NCI-H2171 (cell line): Measurements from ENCODE around the gene SYT7.
"Not testable (repeated sequence)": the region's sequence is repeated elsewhere in the genome, so short reads cannot be mapped to it uniquely, and the experiment has no call there.

Experiments used
- DNase-seq: peaks from one replicate; lab custom pipeline; 2025; lab: John Stamatoyannopoulos, UW

Gene SYT7, protein sequence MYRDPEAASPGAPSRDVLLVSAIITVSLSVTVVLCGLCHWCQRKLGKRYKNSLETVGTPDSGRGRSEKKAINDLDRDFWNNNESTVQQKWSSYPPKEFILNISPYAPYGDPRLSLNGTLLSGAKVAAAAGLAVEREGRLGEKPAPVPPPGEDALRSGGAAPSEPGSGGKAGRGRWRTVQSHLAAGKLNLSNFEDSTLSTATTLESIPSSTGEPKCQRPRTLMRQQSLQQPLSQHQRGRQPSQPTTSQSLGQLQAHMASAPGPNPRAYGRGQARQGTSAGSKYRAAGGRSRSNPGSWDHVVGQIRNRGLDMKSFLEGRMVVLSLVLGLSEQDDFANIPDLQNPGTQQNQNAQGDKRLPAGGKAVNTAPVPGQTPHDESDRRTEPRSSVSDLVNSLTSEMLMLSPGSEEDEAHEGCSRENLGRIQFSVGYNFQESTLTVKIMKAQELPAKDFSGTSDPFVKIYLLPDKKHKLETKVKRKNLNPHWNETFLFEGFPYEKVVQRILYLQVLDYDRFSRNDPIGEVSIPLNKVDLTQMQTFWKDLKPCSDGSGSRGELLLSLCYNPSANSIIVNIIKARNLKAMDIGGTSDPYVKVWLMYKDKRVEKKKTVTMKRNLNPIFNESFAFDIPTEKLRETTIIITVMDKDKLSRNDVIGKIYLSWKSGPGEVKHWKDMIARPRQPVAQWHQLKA

DNA sequence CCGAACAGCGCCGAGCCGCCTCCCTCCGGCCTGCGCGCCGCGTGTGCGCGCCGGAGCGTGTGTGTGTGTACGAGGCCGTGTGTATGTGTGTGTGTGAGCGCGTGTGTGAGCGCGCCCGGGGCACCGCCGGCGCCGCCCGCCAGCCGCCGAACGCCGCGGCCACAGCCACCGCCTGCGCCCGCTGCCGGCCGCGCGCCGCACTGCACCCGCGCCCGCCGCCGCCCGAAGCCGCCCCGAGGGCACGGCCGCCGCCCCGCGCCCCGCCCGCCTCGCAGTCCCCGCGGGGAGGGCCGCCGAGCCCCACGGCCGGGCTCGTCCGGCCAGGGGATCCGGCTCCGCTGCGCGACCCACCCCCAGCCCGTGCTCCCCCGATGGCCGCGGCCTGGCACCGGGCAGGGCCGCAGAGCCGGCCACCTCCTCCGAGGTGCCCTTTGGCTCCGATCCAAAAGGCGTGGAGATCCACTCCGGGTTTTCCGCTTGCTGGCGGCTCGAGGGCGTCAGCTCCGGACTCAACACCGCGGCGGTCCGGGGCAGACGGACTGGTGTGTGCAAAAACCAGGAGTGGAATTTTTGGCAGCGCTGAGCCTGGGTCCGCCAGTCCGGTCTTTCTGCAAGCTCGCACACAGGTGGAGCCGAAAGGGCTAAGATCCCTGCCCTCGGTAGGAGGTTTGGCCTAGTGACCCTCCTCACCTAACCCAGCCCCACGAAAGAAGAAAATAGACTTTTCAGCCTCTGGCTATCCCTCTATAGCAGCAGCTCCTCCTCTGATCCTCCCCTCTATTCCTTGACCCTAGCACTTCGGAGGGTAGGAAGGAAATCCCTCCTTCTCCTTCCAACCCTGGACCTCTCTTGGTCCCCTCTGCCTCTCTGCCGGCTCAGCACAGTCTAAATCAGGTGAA, at the start of gene SYT7:
SYT7 (minus strand) TSS at position 47 of the 899 bp plus-strand sequence. CDS start 256 bp downstream, outside the sequence.
- peak; percentile 93 for DNase-seq

DNA sequence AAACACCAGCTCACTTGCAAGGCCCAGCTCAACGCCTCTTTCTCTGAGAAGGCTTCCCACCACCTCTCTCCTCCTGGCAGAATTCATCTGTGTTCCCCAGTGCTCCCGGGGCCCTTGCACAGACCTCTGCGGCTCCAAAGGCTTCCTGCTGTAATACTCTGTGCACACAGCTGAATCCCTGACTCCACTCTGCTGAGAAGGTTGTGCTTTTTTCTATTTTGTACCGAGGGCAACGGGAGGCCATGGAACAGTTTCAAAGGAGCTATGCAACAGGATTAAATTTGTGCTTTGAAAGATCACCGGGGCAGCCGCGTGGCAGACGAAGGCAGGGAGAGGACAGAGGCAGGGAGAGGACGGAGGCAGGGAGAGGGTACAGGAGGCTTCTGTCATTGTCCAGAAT, 49.2 kb upstream of the SYT7 start:
- DNase-seq, result no peak

GRCh38 chr11:61629082-61629833, 48.4 kb upstream of the SYT7 start:
- peak; percentile 60 for DNase-seq

GRCh38 chr11:61628662-61628970, 47.7 kb upstream of the SYT7 start:
- no peak for DNase-seq

GRCh38 chr11:61627850-61628661, 47.2 kb upstream of the SYT7 start:
- no peak for DNase-seq

DNA sequence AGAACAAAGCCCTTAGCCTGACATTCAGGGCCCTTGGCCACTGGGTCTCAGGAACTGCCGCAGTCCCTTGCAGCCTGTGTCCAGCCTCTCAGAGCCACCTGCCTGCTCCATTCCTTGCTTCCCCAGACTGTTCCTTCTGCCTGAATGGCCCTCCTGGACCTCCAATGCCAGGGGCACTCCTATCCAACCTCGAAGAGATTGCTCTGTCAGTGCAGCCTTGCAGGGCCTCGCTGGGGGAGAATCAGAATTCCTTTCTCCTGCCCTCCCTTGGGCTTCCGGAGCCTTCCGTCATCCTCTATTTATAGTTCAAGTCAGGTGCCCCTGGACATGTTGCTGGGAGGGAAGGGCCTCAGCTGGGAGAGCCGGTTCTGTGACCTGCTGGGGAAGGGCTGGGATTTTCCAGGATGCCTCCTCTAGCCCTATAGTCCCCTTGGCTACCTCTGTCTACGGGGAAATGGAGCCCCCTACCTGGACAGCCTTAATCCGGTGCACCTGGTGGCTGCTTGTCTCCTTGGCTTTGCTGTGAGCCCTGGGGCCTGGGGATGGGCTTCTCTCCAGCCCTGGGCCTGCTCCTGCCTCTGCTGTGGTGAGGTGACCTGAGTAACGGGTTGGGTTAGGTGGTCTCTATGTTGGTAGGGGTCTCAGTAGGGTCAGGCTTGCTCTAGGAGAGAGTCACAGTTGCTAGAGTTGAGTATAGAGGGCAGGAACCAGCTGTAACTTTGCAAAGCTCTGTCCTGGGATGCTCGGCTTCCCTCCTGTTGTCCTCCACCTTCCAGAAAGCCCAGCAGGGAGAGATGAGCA, 45.9 kb upstream of the SYT7 start:
- DNase-seq, result no peak

GRCh38 chr11:61625525-61625924, 44.6 kb upstream of the SYT7 start:
- no peak for DNase-seq

DNA sequence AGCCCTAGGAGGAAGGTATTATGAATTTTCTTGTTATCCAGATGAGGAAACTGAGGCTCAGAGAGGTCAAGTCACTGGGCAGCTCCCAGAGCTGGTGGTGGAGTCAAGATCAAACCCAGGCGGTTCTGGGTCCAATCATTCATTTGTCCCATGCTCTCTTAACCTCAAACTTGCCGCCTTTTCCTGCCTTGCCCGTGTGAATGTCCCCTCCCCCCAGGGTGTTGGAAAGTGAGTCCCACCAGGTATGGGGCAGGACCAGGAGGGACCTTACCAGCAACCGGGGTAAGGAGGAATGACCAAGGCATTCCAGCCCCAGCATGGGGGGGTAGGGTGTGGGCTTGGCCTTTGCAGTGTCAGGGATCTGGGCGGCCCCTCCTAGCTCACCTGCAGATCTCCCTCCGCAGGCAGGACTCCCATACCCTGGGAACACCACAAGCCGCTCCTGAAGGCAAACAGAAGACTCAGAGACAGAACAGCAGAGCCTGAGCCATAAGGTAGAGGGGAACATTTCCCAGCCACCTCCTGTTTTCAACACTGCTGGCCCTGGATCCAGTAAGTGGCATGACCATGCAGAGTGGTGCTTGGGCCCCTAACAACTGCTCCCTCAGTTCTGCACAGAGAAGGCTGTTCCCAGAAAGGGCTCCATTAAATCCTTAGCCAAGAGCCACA, 41.2 kb upstream of the SYT7 start:
- no peak for DNase-seq

GRCh38 chr11:61619471-61620226, 38.8 kb upstream of the SYT7 start:
- no peak for DNase-seq

DNA sequence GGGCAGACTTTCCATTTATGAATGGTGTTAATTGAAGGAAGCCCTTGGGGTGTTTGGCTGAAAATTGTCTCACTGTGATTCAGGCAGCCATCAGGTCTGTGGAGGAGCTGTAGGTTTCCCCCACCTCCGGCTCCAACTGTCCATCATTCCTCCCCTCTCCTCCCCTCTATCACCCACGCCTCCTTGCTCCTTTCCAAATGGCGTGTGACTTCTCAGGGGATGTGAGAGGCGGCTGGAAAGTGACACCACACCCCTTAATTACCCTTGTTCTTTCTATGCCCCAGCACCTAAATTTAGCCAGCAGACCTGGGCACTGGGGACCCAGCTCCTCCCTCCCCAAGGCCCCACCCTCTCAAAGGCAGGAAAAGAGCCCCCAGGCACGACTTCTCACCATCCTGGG, 38.1 kb upstream of the SYT7 start:
- no peak for DNase-seq

DNA sequence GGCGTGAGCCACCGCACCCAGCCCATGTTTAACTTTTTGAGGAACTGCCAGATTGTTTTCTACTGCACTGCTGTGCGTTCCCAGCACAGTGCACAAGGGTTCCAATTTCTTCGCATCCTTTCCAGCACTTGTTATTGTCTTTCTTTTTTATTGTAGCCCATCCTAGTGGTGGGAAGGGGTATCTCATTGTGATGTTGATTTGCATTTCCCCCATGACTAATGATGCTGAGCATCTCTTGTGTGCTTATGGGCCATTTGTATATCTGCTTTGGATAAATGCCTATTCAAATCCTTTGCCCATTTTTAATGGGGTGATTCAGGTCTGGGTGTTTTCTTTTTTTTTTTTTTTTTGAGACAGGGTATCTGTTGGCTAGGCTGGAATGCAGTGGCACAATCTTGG, 36.6 kb upstream of the SYT7 start:
- no peak for DNase-seq

DNA sequence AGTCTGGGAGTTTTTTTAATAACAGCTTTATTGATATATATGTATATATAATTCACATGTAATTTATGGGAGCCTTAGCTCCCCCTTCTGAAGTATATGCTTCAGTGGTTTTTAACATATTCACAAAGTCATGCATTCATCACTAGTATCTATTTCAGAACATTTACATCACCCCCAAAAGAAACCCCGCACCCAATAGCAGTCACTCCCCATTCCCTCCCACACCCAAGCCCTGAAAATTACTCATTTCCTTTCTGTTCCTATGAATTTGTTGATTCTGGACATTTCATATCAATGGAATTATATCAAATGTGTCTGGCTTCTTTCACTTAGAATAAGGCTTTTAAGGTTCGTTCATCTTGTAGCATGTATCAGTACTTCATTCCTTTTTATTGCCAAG, 35.6 kb upstream of the SYT7 start:
- no peak for DNase-seq

- DNase-seq, result not testable (repeated sequence)
Observed at GRCh38 chr11:61614782-61615181, 33.9 kb upstream of the SYT7 start.

DNA sequence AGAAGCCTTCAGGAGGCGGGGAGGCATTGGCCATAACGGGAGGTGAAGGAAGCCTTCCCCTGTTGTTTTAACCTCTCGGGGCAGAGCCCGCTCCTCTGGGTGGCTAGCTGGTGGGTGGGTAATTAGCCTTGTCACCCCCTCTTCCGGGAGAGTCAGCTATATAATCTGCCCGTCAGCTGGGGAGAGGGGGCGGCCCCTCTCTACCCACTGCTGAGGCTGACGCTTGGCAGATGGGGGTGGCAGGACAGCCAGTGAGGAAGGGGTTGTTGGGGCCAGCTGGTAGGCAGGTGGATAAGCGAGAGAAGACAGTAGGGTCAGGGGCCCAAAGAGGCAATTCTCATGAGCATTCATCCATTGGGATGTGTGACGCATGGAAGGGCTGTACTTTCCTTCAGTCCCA, 33.0 kb upstream of the SYT7 start:
- DNase-seq, result no peak

- no peak for DNase-seq
Observed at GRCh38 chr11:61613051-61613450, 32.2 kb upstream of the SYT7 start.

DNA sequence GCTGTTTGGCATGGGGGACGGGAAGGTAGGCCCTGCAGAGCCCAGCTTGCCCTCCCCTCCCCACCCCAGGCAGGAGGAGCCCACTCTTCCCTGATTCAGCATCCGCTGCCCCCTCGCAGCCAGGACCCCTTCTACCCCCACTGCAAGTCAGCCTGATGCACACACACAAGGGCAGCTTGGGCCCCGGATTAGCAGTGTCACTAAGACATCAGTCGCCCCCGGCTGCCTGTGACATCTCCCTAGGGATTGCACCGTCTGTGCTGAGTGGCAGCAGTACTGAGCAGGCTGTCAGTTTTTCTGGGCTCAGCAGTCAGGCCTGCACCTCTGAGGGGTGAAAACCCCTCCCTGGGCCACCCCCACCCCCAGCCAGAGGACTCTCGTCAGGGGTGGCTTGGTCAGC, 30.4 kb upstream of the SYT7 start:
- DNase-seq, result peak; percentile 88

DNA sequence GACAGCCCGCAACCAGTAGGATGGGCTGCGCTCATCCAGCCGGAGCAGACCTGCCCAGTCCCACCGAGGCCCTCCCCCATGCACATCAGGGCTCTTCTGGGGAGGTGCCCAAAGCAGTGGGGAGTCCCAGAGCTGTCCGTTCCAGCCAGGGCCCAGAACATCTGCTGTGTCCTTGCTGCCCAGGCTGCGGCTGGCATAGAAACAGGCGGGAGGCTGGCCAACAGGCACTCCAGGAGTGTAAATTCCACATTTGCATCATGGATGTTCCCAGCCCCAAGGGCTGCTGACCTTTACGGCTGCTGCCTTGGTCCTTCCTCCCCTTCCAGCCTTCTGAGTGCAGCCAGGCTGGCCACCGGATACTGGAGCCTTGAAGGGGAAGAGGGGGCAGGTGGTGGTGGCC, 30.0 kb upstream of the SYT7 start:
- DNase-seq, result no peak

- DNase-seq, result peak; percentile 63
Observed at GRCh38 chr11:61609980-61610366, 29.1 kb upstream of the SYT7 start.
